Measurements from ENCODE around the gene HNRNPH1. TPM values are rescaled to one million over a fixed set of nuclear protein-coding genes. Genes with fewer than 3 reads are reported as not detected.
"Not testable (repeated sequence)": the region's sequence is repeated elsewhere in the genome, so short reads cannot be mapped to it uniquely, and the experiment has no call there.

HNRNPH1 gene
- total and polyA plus RNA-seq, 2 of the 13 experiments (the other 11 are each of a cell fraction or from before 2014, with no cell fraction given) = 382 to 1,064 TPM

- H3K79me2 ChIP-seq (ENCODE audit: insufficient read depth, low read length); BruUV-seq (replicated peaks); POLR2A ChIA-PET; FAIRE-seq; H3K4me3 ChIP-seq (replicated peaks in 1 of 3; ENCODE audit: insufficient read depth in 1 of 3, low read depth in 2 of 3, low read length in 3 of 3); intact Hi-C loops (cut with micrococcal nuclease; ENCODE audit: unreplicated experiment); H3K36me3 ChIP-seq (replicated peaks in 1 of 2; ENCODE audit: control insufficient read depth in 1 of 2, insufficient read depth in 2 of 2, low read length in 2 of 2); H3K4me2 ChIP-seq (ENCODE audit: low read depth, low read length); H3K27ac ChIP-seq (ENCODE audit: extremely low read length, insufficient read depth, low read length); ATAC-seq; H2AFZ ChIP-seq (ENCODE audit: low read length); H3K9me3 ChIP-seq (ENCODE audit: low read length); H3K4me1 ChIP-seq (ENCODE audit: insufficient read depth, low read length); H3K9ac ChIP-seq (ENCODE audit: insufficient read depth, low read depth, low read length); in situ Hi-C loops (cut with HindIII; ENCODE audit: extremely low pct_ligation_motif_present, low pct_unique_long_range_greater_than_20kb); CTCF ChIA-PET (ENCODE audit: low intra/inter-chr PET ratio, low total read pairs); DNase-seq (ENCODE audit: low spot score); H4K20me1 ChIP-seq (ENCODE audit: insufficient read depth, low read length): not testable (repeated sequence)
- 82% methylated on average over 20 of the region's 26 CpGs for WGBS (ENCODE audit: low lambda C conversion rate)
- peaks cover 5 to 16% of the 10 kb centered on the region in 2 experiments; a peak in 4 of 5 replicates for H3K27me3 ChIP-seq (ENCODE audit: control insufficient read depth in 1 of 2, insufficient read depth in 2 of 2, low read length in 2 of 2)
Observed at GRCh38 chr5:179650245-179650644, 26.8 kb upstream of the HNRNPH1 start.

GRCh38 chr5:179649166-179649703 is 25.8 kb upstream of the HNRNPH1 start:
- POLR2A ChIA-PET = interaction anchor here (0.7 kb wide), 1 partner anchor 26 kb away, joined by 3 read pairs; the partner anchor contains the start of gene HNRNPH1

DNA sequence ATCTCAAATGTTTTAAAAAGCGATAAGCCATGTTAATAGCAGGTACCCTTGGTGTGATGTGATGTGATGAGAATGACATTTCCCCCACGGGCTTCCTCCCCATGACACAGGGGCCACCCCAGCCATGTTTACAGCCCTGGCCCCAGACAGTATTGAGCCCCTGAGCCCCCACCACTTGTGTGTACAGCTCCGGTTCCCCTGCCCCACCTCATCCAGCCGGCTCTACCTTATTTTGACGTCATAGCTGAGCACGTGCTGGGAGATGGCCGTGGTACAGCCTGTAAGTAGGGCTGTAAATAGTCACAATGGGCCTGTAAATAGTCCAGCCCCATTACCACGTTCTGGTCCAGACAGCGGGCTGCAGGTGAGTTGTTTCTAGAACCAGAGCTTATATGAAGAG is 24.9 kb upstream of the HNRNPH1 start:
- H3K36me3 ChIP-seq (replicated peaks in 1 of 2; ENCODE audit: control insufficient read depth in 1 of 2, insufficient read depth in 2 of 2, low read length in 2 of 2) = no peaks in the 10 kb centered on the region
- H3K27me3 ChIP-seq (ENCODE audit: control insufficient read depth in 1 of 2, insufficient read depth in 2 of 2, low read length in 2 of 2) = peaks cover 8 to 23% of the 10 kb centered on the region in 2 experiments; a peak in 4 of 5 replicates
- ChIA-PET CTCF (ENCODE audit: low intra/inter-chr PET ratio, low total read pairs) (no interaction called here), POLR2A (no interaction called here)
- in situ Hi-C loops (cut with HindIII; ENCODE audit: extremely low pct_ligation_motif_present, low pct_unique_long_range_greater_than_20kb) (no loop called here), intact Hi-C loops (cut with micrococcal nuclease; ENCODE audit: unreplicated experiment) (no loop called here)
- no peaks in the 10 kb centered on the region for H3K9me3 ChIP-seq (ENCODE audit: low read length)
- no peak overlapping the region for H3K27ac ChIP-seq (ENCODE audit: extremely low read length, insufficient read depth, low read length)
- ATAC-seq (no peak), FAIRE-seq (no peak), DNase-seq (ENCODE audit: low spot score) (no peak)
- WGBS (ENCODE audit: low lambda C conversion rate) = 6% methylated on average over 8 of the region's 9 CpGs
- H3K4me3 ChIP-seq (replicated peaks in 1 of 3; ENCODE audit: insufficient read depth in 1 of 3, low read depth in 2 of 3, low read length in 3 of 3) = no peak overlapping the region
- no peak overlapping the region for H2AFZ ChIP-seq (ENCODE audit: low read length)
- H3K4me1 ChIP-seq (ENCODE audit: insufficient read depth, low read length) = no peaks in the 10 kb centered on the region
- no peak for TF ChIP-seq NFATC3 (CRISPR knock-in tag; IDR thresholded peaks at IDR 0.05)
- 0 out of 2 replicates have a peak, but pooled peaks have one; percentile 24 for TF ChIP-seq BHLHE40 (IDR thresholded peaks at IDR 0.05; ENCODE audit: low read length)
- TF ChIP-seq NR2F2 (IDR thresholded peaks at IDR 0.05; ENCODE audit: borderline replicate concordance, low read depth) = no peak
- peak; percentile 75 for TF ChIP-seq CREB1 (IDR thresholded peaks at IDR 0.05)
- no peak for TF ChIP-seq CREB1 (CRISPR knock-in tag; IDR thresholded peaks at IDR 0.05)
- H3K79me2 ChIP-seq (ENCODE audit: insufficient read depth, low read length) = no peaks in the 10 kb centered on the region
- H3K4me2 ChIP-seq (ENCODE audit: low read depth, low read length) = no peak overlapping the region
- no peaks in the 10 kb centered on the region for H4K20me1 ChIP-seq (ENCODE audit: insufficient read depth, low read length)
- no TSS peak for BruUV-seq (replicated peaks)
- no peak overlapping the region for H3K9ac ChIP-seq (ENCODE audit: insufficient read depth, low read depth, low read length)

More at GRCh38 chr5:179649166-179649703, 25.8 kb upstream of the HNRNPH1 start:
- 39% methylated on average over 3 of the region's 10 CpGs for WGBS (ENCODE audit: low lambda C conversion rate)
- DNase-seq (ENCODE audit: low spot score); FAIRE-seq; H3K27ac ChIP-seq (ENCODE audit: extremely low read length, insufficient read depth, low read length); CTCF ChIA-PET (ENCODE audit: low intra/inter-chr PET ratio, low total read pairs); intact Hi-C loops (cut with micrococcal nuclease; ENCODE audit: unreplicated experiment); H3K9me3 ChIP-seq (ENCODE audit: low read length); H3K79me2 ChIP-seq (ENCODE audit: insufficient read depth, low read length); H3K4me2 ChIP-seq (ENCODE audit: low read depth, low read length); H3K9ac ChIP-seq (ENCODE audit: insufficient read depth, low read depth, low read length); in situ Hi-C loops (cut with HindIII; ENCODE audit: extremely low pct_ligation_motif_present, low pct_unique_long_range_greater_than_20kb); ATAC-seq; BruUV-seq (replicated peaks); H4K20me1 ChIP-seq (ENCODE audit: insufficient read depth, low read length); H3K36me3 ChIP-seq (replicated peaks in 1 of 2; ENCODE audit: control insufficient read depth in 1 of 2, insufficient read depth in 2 of 2, low read length in 2 of 2); H3K4me3 ChIP-seq (replicated peaks in 1 of 3; ENCODE audit: insufficient read depth in 1 of 3, low read depth in 2 of 3, low read length in 3 of 3); H2AFZ ChIP-seq (ENCODE audit: low read length); H3K4me1 ChIP-seq (ENCODE audit: insufficient read depth, low read length): not testable (repeated sequence)
- H3K27me3 ChIP-seq (ENCODE audit: control insufficient read depth in 1 of 2, insufficient read depth in 2 of 2, low read length in 2 of 2) = peaks cover 5 to 19% of the 10 kb centered on the region in 2 experiments; a peak in 4 of 5 replicates

GRCh38 chr5:179644766-179645165 is 21.3 kb upstream of the HNRNPH1 start:
- H3K4me2 ChIP-seq (ENCODE audit: low read depth, low read length); H3K36me3 ChIP-seq (replicated peaks in 1 of 2; ENCODE audit: control insufficient read depth in 1 of 2, insufficient read depth in 2 of 2, low read length in 2 of 2); POLR2A ChIA-PET; H3K27ac ChIP-seq (ENCODE audit: extremely low read length, insufficient read depth, low read length); H4K20me1 ChIP-seq (ENCODE audit: insufficient read depth, low read length); H3K4me1 ChIP-seq (ENCODE audit: insufficient read depth, low read length); in situ Hi-C loops (cut with HindIII; ENCODE audit: extremely low pct_ligation_motif_present, low pct_unique_long_range_greater_than_20kb); CTCF ChIA-PET (ENCODE audit: low intra/inter-chr PET ratio, low total read pairs); H3K9ac ChIP-seq (ENCODE audit: insufficient read depth, low read depth, low read length); BruUV-seq (replicated peaks); H3K9me3 ChIP-seq (ENCODE audit: low read length); H3K4me3 ChIP-seq (replicated peaks in 1 of 3; ENCODE audit: insufficient read depth in 1 of 3, low read depth in 2 of 3, low read length in 3 of 3); H2AFZ ChIP-seq (ENCODE audit: low read length); FAIRE-seq; intact Hi-C loops (cut with micrococcal nuclease; ENCODE audit: unreplicated experiment); DNase-seq (ENCODE audit: low spot score); H3K79me2 ChIP-seq (ENCODE audit: insufficient read depth, low read length): not testable (repeated sequence)
- H3K27me3 ChIP-seq (ENCODE audit: control insufficient read depth in 1 of 2, insufficient read depth in 2 of 2, low read length in 2 of 2) = peaks cover 9 to 21% of the 10 kb centered on the region in 2 experiments; a peak in 4 of 5 replicates
- WGBS (ENCODE audit: low lambda C conversion rate) = 19% methylated on average over 5 of the region's 5 CpGs
- peak; percentile 44 for ATAC-seq

Measured in HepG2 (cell line).